ENCODE data around the gene CCN5. TPM values are rescaled to one million over a fixed set of nuclear protein-coding genes. Genes with fewer than 3 reads are reported as not detected.

Gene CCN5
- total and polyA plus RNA-seq, 2 of the 13 experiments (the other 11 are each of a cell fraction or from before 2014, with no cell fraction given): 0.12 TPM; not detected in 1

DNA sequence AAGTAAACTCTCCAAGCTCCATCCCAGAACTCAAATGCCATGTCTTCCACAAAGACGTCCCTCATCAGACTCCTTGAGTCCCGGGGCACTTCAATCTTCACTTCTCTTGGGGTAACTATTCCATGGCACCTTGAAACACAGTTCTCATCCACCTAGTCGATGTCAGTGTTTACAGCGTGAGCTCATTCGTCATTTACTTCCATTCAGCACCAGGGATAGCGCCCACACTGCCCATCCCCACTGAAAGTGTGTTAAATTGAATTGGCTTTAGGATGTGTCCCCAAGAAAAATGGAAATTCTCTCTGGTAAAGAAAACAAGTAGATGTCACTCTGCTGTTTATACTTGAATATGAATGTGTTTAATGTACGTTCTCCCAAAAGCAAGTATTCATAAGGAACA lies 61.8 kb downstream of the CCN5 start (continued):
- TF ChIP-seq, protein P1, sequence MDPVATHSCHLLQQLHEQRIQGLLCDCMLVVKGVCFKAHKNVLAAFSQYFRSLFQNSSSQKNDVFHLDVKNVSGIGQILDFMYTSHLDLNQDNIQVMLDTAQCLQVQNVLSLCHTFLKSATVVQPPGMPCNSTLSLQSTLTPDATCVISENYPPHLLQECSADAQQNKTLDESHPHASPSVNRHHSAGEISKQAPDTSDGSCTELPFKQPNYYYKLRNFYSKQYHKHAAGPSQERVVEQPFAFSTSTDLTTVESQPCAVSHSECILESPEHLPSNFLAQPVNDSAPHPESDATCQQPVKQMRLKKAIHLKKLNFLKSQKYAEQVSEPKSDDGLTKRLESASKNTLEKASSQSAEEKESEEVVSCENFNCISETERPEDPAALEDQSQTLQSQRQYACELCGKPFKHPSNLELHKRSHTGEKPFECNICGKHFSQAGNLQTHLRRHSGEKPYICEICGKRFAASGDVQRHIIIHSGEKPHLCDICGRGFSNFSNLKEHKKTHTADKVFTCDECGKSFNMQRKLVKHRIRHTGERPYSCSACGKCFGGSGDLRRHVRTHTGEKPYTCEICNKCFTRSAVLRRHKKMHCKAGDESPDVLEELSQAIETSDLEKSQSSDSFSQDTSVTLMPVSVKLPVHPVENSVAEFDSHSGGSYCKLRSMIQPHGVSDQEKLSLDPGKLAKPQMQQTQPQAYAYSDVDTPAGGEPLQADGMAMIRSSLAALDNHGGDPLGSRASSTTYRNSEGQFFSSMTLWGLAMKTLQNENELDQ (CRISPR knock-in tag; IDR thresholded peaks at IDR 0.05; ENCODE audit: borderline replicate concordance): 0 out of 2 replicates have a peak, but pooled peaks have one; percentile 79
- no peak for TF ChIP-seq ZNF780A (CRISPR knock-in tag; IDR thresholded peaks at IDR 0.05)
- no peak for TF ChIP-seq ISL2 (CRISPR knock-in tag; IDR thresholded peaks at IDR 0.05)
- peak; percentile 20 for TF ChIP-seq TEAD3 (CRISPR knock-in tag; optimal IDR thresholded peaks at IDR 0.05; ENCODE audit: borderline replicate concordance)
- TF ChIP-seq NFE2L2 (IDR thresholded peaks at IDR 0.05; ENCODE audit: low read length): no peak
- no peak for TF ChIP-seq FOSL1 (CRISPR knock-in tag; IDR thresholded peaks at IDR 0.05; ENCODE audit: borderline replicate concordance)
- TF ChIP-seq ZNF768 (CRISPR knock-in tag; IDR thresholded peaks at IDR 0.05): no peak
- TF ChIP-seq ZSCAN9 (CRISPR knock-in tag; IDR thresholded peaks at IDR 0.05; ENCODE audit: borderline replicate concordance): peak; percentile 96
- TF ChIP-seq ZNF44 (CRISPR knock-in tag; IDR thresholded peaks at IDR 0.05): no peak
- TF ChIP-seq ZMAT3 (CRISPR knock-in tag; conservative IDR thresholded peaks at IDR 0.05): 0 out of 2 replicates have a peak, but pooled peaks have one; percentile 50
- TF ChIP-seq ZNF816 (CRISPR knock-in tag; IDR thresholded peaks at IDR 0.05; ENCODE audit: borderline replicate concordance): no peak
- 0 out of 2 replicates have a peak, but pooled peaks have one; percentile 46 for TF ChIP-seq ZNF773 (CRISPR knock-in tag; IDR thresholded peaks at IDR 0.05; ENCODE audit: borderline replicate concordance)
- no peak for TF ChIP-seq ELF4 (CRISPR knock-in tag; IDR thresholded peaks at IDR 0.05; ENCODE audit: borderline replicate concordance)
- no peak for TF ChIP-seq MAFG (CRISPR knock-in tag; IDR thresholded peaks at IDR 0.05)
- TF ChIP-seq, protein P2, sequence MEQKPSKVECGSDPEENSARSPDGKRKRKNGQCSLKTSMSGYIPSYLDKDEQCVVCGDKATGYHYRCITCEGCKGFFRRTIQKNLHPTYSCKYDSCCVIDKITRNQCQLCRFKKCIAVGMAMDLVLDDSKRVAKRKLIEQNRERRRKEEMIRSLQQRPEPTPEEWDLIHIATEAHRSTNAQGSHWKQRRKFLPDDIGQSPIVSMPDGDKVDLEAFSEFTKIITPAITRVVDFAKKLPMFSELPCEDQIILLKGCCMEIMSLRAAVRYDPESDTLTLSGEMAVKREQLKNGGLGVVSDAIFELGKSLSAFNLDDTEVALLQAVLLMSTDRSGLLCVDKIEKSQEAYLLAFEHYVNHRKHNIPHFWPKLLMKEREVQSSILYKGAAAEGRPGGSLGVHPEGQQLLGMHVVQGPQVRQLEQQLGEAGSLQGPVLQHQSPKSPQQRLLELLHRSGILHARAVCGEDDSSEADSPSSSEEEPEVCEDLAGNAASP (CRISPR knock-in tag; IDR thresholded peaks at IDR 0.05; ENCODE audit: borderline replicate concordance): peak; percentile 64; the same call in 1 of the 2 replicates
- no peak for TF ChIP-seq LCORL (IDR thresholded peaks at IDR 0.05)
- TF ChIP-seq LCORL (CRISPR knock-in tag; IDR thresholded peaks at IDR 0.05): no peak
- TF ChIP-seq, protein P3, sequence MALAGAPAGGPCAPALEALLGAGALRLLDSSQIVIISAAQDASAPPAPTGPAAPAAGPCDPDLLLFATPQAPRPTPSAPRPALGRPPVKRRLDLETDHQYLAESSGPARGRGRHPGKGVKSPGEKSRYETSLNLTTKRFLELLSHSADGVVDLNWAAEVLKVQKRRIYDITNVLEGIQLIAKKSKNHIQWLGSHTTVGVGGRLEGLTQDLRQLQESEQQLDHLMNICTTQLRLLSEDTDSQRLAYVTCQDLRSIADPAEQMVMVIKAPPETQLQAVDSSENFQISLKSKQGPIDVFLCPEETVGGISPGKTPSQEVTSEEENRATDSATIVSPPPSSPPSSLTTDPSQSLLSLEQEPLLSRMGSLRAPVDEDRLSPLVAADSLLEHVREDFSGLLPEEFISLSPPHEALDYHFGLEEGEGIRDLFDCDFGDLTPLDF (CRISPR knock-in tag; IDR thresholded peaks at IDR 0.05): no peak
- TF ChIP-seq, protein P4, sequence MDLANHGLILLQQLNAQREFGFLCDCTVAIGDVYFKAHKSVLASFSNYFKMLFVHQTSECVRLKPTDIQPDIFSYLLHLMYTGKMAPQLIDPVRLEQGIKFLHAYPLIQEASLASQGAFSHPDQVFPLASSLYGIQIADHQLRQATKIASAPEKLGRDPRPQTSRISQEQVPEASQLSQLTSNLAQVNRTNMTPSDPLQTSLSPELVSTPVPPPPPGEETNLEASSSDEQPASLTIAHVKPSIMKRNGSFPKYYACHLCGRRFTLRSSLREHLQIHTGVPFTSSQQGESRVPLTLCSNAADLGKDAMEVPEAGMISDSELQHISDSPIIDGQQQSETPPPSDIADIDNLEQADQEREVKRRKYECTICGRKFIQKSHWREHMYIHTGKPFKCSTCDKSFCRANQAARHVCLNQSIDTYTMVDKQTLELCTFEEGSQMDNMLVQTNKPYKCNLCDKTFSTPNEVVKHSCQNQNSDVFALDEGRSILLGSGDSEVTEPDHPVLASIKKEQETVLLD (CRISPR knock-in tag; IDR thresholded peaks at IDR 0.05; ENCODE audit: low read depth): no peak
- no peak for TF ChIP-seq AGO1 (IDR thresholded peaks at IDR 0.05; ENCODE audit: low read depth, low read length, poor library complexity, severe bottlenecking)
- no peak for TF ChIP-seq SMYD3 (CRISPR knock-in tag; IDR thresholded peaks at IDR 0.05)
- no peak for TF ChIP-seq ZNF747 (CRISPR knock-in tag; IDR thresholded peaks at IDR 0.05; ENCODE audit: borderline replicate concordance)
- no peak for TF ChIP-seq ZNF367 (CRISPR knock-in tag; IDR thresholded peaks at IDR 0.05; ENCODE audit: borderline replicate concordance)
- TF ChIP-seq ZNF674 (CRISPR knock-in tag; IDR thresholded peaks at IDR 0.05; ENCODE audit: low read depth): no peak
